ENCODE measurements around the gene DNMT3A.

DNA sequence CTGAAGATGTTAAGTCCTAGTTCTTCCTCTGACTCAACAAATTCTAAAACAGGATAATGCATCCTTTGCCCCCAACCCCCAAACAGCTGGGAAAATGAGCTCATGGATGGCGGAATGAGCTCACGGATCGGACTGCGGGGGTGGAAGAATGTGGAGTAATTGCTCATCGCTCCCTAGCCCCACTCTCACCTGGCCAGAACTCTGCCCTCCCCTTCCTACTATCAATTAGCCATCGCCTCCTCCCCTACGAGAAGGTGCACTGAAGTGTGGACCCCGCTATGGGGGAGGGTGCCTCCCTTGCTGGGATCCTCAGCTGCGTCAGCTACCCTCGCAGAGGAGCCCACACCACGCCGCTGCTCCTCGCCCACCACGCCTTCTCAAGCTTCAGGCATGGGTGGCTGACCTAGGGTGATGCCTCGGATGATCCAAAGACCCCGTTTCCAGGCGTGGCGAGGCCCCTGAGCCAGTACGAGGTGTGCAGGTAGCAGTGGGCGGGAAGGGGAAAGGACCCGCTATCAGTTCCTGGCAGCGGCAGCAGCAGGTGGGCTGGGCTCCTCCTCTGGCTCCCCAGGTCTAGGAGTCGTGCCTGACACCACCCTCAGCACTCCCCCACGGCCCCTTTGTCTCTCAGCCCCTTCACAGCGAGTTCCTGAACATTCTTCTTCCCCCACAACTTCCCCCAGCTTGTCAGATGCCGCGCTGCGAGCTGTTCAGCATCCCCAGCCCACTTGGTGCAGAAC is 91.2 kb downstream of the DNMT3A start:
- TF ChIP-seq PHF8 (conservative IDR thresholded peaks at IDR 0.05; ENCODE audit: low read depth, low read length) (no peak), FOSL1 (IDR thresholded peaks at IDR 0.05; ENCODE audit: insufficient read depth, low read depth, low read length) (no peak), TAF1 (IDR thresholded peaks at IDR 0.05; ENCODE audit: low read depth, low read length) (no peak), SAP30 (IDR thresholded peaks at IDR 0.05; ENCODE audit: insufficient read depth, insufficient replicate concordance, low read length) (no peak), EZH2 (IDR thresholded peaks at IDR 0.05; ENCODE audit: low read depth, low read length, severe bottlenecking) (no peak), CTCF (IDR thresholded peaks at IDR 0.05; ENCODE audit: control extremely low read depth in 1 of 3, insufficient read depth in 1 of 3, low read depth in 1 of 3, low read length in 3 of 3) (no peak), SIN3A (conservative IDR thresholded peaks at IDR 0.05 in 1 of 2, IDR thresholded peaks at IDR 0.05 in 1 of 2; ENCODE audit: low read depth in 1 of 2, low read length in 2 of 2) (0 out of 4 replicates have a peak, but pooled peaks of 1 of the 2 experiments have one; percentile 57), POLR2A (IDR thresholded peaks at IDR 0.05; ENCODE audit: control extremely low read depth in 1 of 2, low read depth in 2 of 2, low read length in 2 of 2) (no peak; a peak in 1 of 3 replicates), ASH2L (IDR thresholded peaks at IDR 0.05; ENCODE audit: low read length) (no peak), KDM5A (IDR thresholded peaks at IDR 0.05; ENCODE audit: low read length) (no peak)
